CD4-positive, alpha-beta T cell treated with Interleukin-21 for 1 hour (primary cell): ENCODE results near the gene SCN5A.

Experiments
- DNase-seq: peaks from one replicate; pipeline ENCODE4 v3.0.0-alpha.2; 2020

Gene SCN5A

DNA sequence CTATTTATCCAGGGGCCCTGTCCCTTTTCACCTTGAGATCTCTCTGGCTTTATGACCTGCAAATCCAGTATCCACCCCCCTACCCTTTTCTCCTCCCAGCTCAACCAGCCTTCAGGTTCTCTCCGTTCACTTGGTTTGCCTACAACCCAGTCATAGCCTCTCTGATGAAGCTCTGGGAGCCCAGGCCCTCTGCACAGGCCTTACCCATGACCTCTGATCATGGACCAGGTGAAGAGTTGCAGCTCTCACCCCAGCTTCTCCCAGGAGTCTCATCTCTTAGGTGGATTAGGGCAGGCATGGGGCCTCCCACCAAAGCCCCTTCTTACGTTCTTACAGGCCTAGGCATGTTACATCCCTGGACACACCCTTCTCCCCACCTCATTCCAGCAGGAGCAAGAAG is 93.6 kb downstream of the SCN5A start:
- no peak for DNase-seq

DNA sequence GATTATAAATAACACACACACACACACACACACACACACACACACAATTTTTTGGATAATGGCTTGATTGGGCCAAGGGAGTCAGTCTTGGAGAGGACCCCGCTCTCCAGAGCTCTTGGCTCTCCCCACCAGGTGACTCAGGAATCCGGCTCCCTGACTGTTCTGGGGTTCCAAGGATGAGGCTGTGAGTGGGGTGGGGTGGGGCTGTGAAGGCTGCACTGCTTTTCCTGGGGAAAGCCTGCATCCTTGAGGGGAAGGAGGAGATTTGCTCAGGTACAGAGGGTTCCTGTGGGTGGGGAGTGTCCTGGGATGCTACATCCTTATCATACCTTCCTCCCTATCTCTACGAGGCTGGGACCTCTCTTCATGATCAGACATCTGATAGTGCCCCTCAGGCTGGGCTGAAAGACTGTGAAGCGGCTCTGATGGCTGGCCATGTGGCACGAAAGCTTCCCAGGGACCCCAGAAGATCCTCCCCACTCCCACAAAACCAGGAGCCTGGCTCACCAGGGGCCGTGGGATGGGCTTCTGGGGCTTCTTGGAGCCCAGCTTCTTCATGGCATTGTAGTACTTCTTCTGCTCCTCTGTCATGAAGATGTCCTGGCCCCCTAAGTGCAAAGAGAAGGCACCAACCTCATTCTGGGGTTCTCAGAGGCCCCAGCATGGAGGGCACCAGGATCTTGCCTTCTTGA is 94.2 kb downstream of the SCN5A start:
- no peak for DNase-seq

DNA sequence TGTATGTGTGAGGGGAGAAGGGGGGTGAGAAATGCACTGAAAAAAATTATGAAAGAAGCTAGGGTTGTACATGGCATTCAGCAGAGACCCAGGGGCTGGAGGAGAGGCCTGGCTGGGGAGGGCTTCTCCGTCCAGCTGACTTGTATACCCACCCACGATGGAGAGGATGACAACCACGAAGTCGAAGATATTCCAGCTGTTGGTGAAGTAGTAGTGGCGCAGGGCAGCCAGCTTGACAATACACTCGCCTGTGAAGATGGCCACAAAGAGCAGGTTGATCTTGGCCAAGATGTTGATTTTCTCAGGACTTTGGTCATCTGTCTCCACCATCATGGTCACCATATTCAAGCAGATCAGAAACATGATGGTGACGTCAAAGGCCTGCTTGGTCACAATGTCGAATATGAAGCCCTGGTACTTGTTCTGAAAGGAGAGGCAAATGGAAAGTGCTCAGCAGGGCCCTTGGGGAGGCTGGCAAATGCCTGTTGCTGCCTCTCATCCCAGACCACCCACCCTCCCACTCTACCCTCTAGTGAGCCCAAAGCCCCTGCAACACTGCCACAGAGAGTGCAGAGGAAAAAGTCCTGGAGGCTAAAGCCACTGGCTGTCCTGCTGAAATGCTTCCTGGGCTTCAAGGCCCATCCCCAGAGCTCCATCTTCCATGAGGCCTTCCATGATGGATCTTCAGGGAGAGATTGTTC is 95.2 kb downstream of the SCN5A start:
- no peak for DNase-seq

DNA sequence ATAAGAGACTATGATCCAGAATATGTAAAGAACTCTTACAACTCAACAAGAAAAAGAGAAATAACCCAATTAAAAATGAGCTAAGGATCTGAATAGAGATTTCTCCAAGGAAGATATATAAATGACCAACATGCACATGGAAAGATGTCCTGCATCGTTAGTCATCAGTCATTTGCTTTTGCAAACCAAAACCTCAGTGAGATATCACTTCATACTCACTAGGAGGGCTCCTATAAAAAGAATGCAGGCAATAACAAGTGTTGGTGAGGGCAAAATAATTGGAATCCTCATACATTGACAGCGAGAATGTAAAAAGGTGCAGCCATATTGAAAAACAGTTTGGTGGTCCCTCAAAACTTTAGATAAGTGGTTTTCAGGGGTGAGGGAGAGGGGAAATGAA is 96.4 kb downstream of the SCN5A start:
- DNase-seq: no peak

- DNase-seq: no peak
Observed at GRCh38 chr3:38552364-38552763, 97.1 kb downstream of the SCN5A start.

DNA sequence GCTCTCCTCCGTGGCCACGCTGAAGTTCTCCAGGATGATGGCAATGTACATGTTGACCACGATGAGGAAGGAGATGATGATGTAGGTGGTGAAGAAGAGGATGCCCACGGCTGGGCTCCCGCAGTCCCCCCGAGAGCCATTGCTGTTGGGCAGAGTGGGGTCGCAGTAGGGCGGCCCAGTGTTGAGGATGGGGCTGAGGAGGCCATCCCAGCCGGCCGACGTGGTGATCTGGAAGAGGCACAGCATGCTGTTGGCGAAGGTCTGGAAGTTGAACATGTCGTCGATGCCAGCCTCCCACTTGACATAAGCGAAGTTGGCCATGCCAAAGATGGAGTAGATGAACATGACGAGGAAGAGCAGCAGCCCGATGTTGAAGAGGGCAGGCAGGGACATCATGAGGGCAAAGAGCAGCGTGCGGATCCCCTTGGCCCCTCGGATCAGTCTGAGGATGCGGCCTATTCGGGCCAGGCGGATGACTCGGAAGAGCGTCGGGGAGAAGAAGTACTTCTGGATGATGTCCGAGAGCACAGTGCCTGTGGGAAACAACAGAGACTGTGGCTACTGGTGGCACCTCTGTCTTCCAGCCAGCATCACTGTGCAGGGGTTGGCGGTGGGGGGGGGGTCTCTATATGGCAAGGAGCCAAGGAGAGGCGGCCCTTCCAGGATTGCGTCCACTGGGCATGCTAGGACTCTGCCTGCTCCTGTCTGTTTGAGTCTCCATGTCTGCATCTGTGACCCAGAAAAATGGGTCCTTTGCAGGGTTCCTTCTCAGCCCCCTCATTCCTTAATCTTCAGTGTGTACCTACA is 98.3 kb downstream of the SCN5A start:
- DNase-seq: no peak

- DNase-seq: no peak
Observed at GRCh38 chr3:38549957-38550840, 99.3 kb downstream of the SCN5A start.

- no peak for DNase-seq
Observed at GRCh38 chr3:38549486-38549885, 100.0 kb downstream of the SCN5A start.

GRCh38 chr3:38549082-38549481 is 100.4 kb downstream of the SCN5A start:
- DNase-seq: no peak

- no peak for DNase-seq
Observed at GRCh38 chr3:38548154-38548931, 101.1 kb downstream of the SCN5A start.

- DNase-seq: no peak
Observed at GRCh38 chr3:38545983-38546382, 103.5 kb downstream of the SCN5A start.

GRCh38 chr3:38545550-38545949 is 103.9 kb downstream of the SCN5A start:
- no peak for DNase-seq

- no peak for DNase-seq
Observed at GRCh38 chr3:38544926-38545325, 104.6 kb downstream of the SCN5A start.

GRCh38 chr3:38543586-38543985 is 105.9 kb downstream of the SCN5A start:
- no peak for DNase-seq

DNA sequence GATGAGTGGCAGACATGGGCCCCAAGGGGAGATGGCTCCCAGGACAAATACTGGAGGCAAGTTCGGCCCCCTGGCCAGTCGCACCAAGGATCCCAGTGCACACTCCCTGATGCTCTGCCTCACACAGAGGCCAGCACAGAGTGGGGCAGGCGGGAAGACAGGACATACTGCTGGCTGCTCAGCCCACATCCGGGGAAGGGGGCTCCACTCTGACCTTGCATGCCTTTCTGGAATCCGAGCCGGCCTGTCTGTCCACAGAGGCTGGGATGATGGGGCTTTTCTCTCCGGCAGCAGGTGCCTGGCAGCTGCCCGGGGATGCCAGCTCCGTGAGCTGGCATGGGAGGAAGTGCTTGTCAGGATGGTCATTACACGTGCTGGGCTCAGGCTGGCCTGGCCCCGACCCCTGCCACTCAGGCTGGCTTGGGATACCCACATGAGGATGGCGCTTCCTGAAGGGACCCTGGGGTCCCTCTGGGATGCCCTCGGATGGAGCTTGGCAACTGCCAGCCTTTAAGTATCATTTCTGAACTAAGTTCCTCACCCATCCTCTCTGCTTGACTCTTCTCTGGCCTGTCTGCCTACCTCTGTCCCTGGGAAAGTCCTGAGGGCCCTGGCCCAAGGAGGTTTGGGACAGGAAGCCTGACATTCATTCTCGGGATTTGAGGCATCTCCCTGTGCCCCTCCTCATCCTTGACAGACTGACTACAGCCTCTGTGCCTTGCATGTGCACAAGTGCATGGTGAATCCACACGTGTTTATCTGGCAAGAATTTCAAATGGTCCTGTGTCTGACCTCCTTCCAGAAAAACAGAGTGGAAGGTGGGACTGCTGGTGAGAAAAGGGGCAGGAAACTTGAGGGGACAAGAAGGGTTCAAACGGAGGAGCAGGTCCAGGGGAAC is 106.8 kb downstream of the SCN5A start:
- no peak for DNase-seq

- DNase-seq: no peak
Observed at GRCh38 chr3:38541806-38542205, 107.7 kb downstream of the SCN5A start.

DNA sequence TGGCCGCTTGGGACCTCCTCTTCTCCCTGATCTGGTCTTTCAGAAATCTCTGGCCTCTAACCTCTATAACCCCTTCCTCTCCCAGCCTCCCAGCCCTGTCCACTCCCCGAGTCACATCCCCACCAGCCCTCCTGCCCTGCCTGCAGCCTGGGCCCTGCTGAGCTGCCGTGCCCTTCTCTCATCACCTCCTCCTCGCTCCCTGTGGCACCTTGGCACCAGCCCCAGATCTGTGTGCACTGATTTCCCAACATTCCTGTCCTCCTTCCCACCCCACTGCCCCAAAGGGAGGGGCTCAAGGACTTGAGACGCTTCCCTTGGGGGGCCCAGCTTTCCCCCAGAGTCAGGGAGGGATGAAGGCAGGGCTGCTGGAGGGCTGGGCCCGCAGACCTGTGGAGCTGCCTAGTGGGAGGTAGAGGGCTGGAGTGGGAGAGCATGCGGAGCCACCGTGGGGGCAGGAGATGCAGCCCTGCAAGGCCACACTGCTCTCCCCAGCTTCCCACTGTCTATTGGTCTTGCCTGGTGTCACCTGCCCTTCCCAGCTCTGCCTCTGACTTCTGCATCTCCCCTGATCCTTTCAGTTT is 110.6 kb downstream of the SCN5A start:
- no peak for DNase-seq

DNA sequence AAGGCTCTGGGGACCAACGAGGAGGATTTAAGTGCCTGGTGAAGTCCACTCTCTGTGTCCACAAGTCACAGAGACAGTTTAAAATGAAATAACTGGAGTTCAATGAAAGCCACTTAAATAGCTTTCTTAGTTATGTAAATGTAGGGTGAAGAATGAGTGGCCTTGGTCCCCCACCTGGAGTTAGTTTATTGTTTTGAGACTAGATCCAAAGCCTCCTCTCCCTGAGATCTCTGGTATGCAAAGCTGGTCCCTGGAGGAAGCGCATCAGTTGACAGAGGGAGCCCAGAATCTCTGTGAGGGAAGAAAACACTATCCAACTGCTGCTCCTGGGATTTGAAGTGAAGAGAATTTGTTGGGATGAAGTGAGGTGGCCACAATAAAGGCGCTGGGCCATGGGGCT is 112.8 kb downstream of the SCN5A start:
- DNase-seq: no peak

DNA sequence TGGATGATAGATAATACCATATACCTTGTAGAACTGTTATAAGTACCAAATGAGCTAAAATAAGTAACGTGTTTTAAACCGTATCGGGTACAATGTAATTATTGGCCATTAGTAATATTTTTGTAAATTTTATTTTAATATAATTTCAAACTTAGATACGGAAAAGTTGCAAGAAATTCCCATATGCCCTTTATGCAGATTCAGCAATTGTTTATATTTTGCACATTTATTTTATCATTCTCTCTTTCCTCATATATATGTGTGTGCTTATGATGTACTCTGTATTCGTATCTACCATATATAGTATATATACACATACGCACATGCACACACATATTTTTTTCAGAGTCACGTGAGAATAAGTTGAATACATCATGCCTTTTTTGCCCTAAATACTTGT is 114.9 kb downstream of the SCN5A start:
- no peak for DNase-seq

DNA sequence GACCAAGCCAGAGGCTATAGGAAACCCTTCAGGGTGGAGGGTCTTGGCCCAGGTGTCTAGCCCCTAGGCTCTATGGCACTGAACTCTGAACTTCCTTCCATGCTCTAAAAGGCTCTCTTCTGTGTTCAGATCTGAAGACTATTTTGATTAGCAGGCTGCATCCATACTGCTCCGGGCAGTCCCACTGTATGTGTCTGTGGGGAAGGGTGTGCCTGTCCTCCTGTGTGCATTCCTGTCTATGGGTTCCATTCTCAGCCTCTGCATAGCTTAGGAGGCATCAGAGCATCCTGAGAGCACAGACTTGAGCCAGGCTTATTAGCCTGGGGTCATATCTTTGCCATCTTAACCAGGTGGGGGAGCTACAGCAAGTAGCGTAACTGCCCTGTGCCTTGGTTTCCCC is 115.3 kb downstream of the SCN5A start:
- no peak for DNase-seq
